SU-DHL-6 (cell line): ENCODE results near the gene GORASP2.

Source experiments
- CTCF ChIP-seq: fragments of 200-600 bp; sonication (generic); IDR thresholded peaks from one replicate; pipeline ENCODE4 v1.5.1; 2017; ENCODE audit warnings: antibody characterized with exemption, mild to moderate bottlenecking, low read length, moderate library complexity; ENCODE audit not compliant: insufficient read depth, poor library complexity, severe bottlenecking
- EZH2phosphoT487 ChIP-seq: fragments of 200-600 bp; sonication (generic), shearing (Covaris generic); conservative IDR thresholded peaks from 2 replicates; pipeline ENCODE4 v1.6.1; 2018; ENCODE audit warnings: mild to moderate bottlenecking, antibody characterized with exemption, low read length, moderate library complexity, mixed read lengths

DNA sequence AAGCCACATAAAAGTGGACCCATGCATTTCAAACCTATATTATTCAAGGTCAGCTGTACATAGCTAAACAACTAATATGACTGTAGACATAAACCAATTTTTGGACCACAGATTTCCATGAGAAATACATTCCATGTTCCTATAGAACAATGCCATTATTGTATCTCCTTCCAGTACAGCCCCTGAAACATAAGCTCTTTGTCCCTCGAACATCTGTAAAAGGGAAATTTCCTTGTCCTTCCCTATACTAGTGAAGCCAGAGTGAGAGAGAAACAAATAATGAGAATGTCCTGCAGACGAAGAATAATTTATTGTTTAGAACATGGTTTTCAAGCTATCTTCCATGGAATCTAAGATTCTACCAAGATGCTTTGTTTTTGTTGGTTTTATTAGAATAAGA, 75.3 kb downstream of the GORASP2 start:
- no peak for TF ChIP-seq CTCF
- no peak for TF ChIP-seq EZH2phosphoT487
